HG02885 (cell line): ENCODE data around the gene NUTM2A.
"Not testable (repeated sequence)": the region's sequence is repeated elsewhere in the genome, so short reads cannot be mapped to it uniquely, and the experiment has no call there.

Experiments
- ATAC-seq: cut with Tn5 transposase; IDR thresholded peaks from one replicate; pipeline ENCODE4 v1.9.1; 2021; ENCODE audit warnings: mild to moderate bottlenecking; ENCODE audit not compliant: unreplicated experiment, poor library complexity

Gene NUTM2A

GRCh38 chr10:87225148-87225547, at the start of gene NUTM2A:
TSS of gene NUTM2A (plus strand) at chr10:87225448. CDS start at chr10:87225831, 383 bp downstream.
- ATAC-seq = not testable (repeated sequence)

- not testable (repeated sequence) for ATAC-seq
These were observed 47.7 kb upstream of the NUTM2A start for GRCh38 chr10:87177587-87177986.

GRCh38 chr10:87184421-87184820, 40.8 kb upstream of the NUTM2A start:
- ATAC-seq = not testable (repeated sequence)

GRCh38 chr10:87186016-87186415, 39.2 kb upstream of the NUTM2A start:
- ATAC-seq = not testable (repeated sequence)

GRCh38 chr10:87187573-87187972, 37.7 kb upstream of the NUTM2A start:
- ATAC-seq = not testable (repeated sequence)

GRCh38 chr10:87191841-87192240, 33.4 kb upstream of the NUTM2A start:
- not testable (repeated sequence) for ATAC-seq

GRCh38 chr10:87200924-87201323, 24.3 kb upstream of the NUTM2A start:
- peak; percentile 70 for ATAC-seq

- ATAC-seq = not testable (repeated sequence)
These were observed 20.4 kb upstream of the NUTM2A start for GRCh38 chr10:87204801-87205200.

- ATAC-seq = not testable (repeated sequence)
These were observed 18.3 kb upstream of the NUTM2A start for GRCh38 chr10:87206922-87207321.

- not testable (repeated sequence) for ATAC-seq
These were observed 14.9 kb upstream of the NUTM2A start for GRCh38 chr10:87210309-87210708.

GRCh38 chr10:87211848-87212247, 13.4 kb upstream of the NUTM2A start:
- not testable (repeated sequence) for ATAC-seq

GRCh38 chr10:87213150-87213765, 12.0 kb upstream of the NUTM2A start:
- ATAC-seq = not testable (repeated sequence)

- ATAC-seq = not testable (repeated sequence)
These were observed 11.4 kb upstream of the NUTM2A start for GRCh38 chr10:87213806-87214205.

- ATAC-seq = not testable (repeated sequence)
These were observed 9.1 kb upstream of the NUTM2A start for GRCh38 chr10:87216120-87216519.

- ATAC-seq = not testable (repeated sequence)
These were observed 5.9 kb upstream of the NUTM2A start for GRCh38 chr10:87219370-87219769.

GRCh38 chr10:87222789-87223188, 2.5 kb upstream of the NUTM2A start:
- ATAC-seq = not testable (repeated sequence)

GRCh38 chr10:87228247-87228646, 3.0 kb downstream of the NUTM2A start:
- ATAC-seq = not testable (repeated sequence)

GRCh38 chr10:87229211-87229610, 4.0 kb downstream of the NUTM2A start:
- ATAC-seq = not testable (repeated sequence)

- ATAC-seq = not testable (repeated sequence)
These were observed 9.6 kb downstream of the NUTM2A start for GRCh38 chr10:87234854-87235253.

GRCh38 chr10:87237244-87237643, 12.0 kb downstream of the NUTM2A start:
- ATAC-seq = not testable (repeated sequence)

- ATAC-seq = not testable (repeated sequence)
These were observed 14.1 kb downstream of the NUTM2A start for GRCh38 chr10:87239346-87239808.

- ATAC-seq = not testable (repeated sequence)
These were observed 16.9 kb downstream of the NUTM2A start for GRCh38 chr10:87242192-87242591.
